ENCODE measurements around the gene ANTKMT.

GRCh38 chr16:671353-672131 lies 49.4 kb upstream of the ANTKMT start:
- no peak for TF ChIP-seq POLR2A (IDR thresholded peaks at IDR 0.05)
- no peak for TF ChIP-seq EP300 (IDR thresholded peaks at IDR 0.05)
